Naive thymus-derived CD8-positive, alpha-beta T cell (primary cell): ENCODE results near the gene RNU1-1. TPM values are rescaled to one million over a fixed set of nuclear protein-coding genes. Genes with fewer than 3 reads are reported as not detected.
"Not testable (repeated sequence)": the region's sequence is repeated elsewhere in the genome, so short reads cannot be mapped to it uniquely, and the experiment has no call there.

ENCODE experiments used
- ATAC-seq, 2 donors: fragments of 150-1000 bp; cut with Tn5 transposase in 1 of 2; sonication (Bioruptor Pico), chemical (Tn5 transposase) in 1 of 2; 1 replicate in 1 of 2; 2 replicates in 1 of 2; pipeline ENCODE4 v1.10.0; 2021; ENCODE audit warnings: mild to moderate bottlenecking in 2 of 2, moderate library complexity in 2 of 2
- POLR2A ChIA-PET: fragments of 350-600 bp; sonication (Branson Sonifier 250); formaldehyde crosslinking; loops from one replicate; lab custom pipeline; 2021; ENCODE audit warnings: antibody characterized with exemption; lab: Charles Lee
- DNase-seq, 10 donors: peaks; one replicate each; pipeline versions ENCODE4 v3.0.0 to v3.0.0-alpha.2; 2020 to 2022
- H3K27ac Mint-ChIP-seq, 10 donors: one replicate each; pipeline ENCODE4 v1.8.0; 2020 to 2022; ENCODE audit warnings: mild to moderate bottlenecking in 10 of 10, mixed read lengths in 10 of 10, moderate library complexity in 4 of 10, inconsistent platforms in 1 of 10
- H3K27me3 Mint-ChIP-seq, 5 donors: one replicate each; pipeline ENCODE4 v1.8.0; 2021 to 2022; ENCODE audit warnings: mixed read lengths in 5 of 5
- H3K36me3 Mint-ChIP-seq, 3 donors: one replicate each; pipeline ENCODE4 v1.8.0; 2020 to 2022; ENCODE audit warnings: mixed read lengths in 3 of 3, mild to moderate bottlenecking in 2 of 3, inconsistent platforms in 1 of 3
- H3K4me1 Mint-ChIP-seq, 4 donors: one replicate each; pipeline ENCODE4 v1.8.0; 2021 to 2022; ENCODE audit warnings: mixed read lengths in 4 of 4
- H3K4me3 Mint-ChIP-seq, 10 donors: one replicate each; pipeline ENCODE4 v1.8.0; 2020 to 2022; ENCODE audit warnings: mild to moderate bottlenecking in 10 of 10, mixed read lengths in 10 of 10, moderate library complexity in 6 of 10, inconsistent platforms in 1 of 10
- H3K9me3 Mint-ChIP-seq, 9 donors: one replicate each; pipeline ENCODE4 v1.8.0; 2020 to 2022; ENCODE audit warnings: mixed read lengths in 9 of 9, mild to moderate bottlenecking in 3 of 9, inconsistent platforms in 1 of 9, moderate library complexity in 1 of 9
- polyA plus RNA-seq, 3 donors: library from polyadenylated mRNA; unstranded; fragments of 300-500 nt; fragmentation: Illumina TruSeq; gene quantifications; one replicate each; pipeline ENCODE4 v1.2.3, GENCODE V29; 2021
- total RNA-seq, 8 experiments: library from RNA in 2 of 8; stranded (reverse) in 2 of 8; gene quantifications; one replicate each; pipeline ENCODE4 v1.2.3 and lab custom pipeline; 2021 to 2026

The RNU1-1 gene
- total and polyA plus RNA-seq, 5 experiments from 2014 or later, result 22.6 to 3,916 (median 3,449) TPM; not detected in 2

- H3K4me1 Mint-ChIP-seq, H3K4me3 Mint-ChIP-seq, H3K9me3 Mint-ChIP-seq, H3K36me3 Mint-ChIP-seq, H3K27ac Mint-ChIP-seq, ATAC-seq, POLR2A ChIA-PET, DNase-seq: not testable (repeated sequence)
- peaks cover 13 to 37% (median 26%) of the 10 kb centered on the region in 5 donors for H3K27me3 Mint-ChIP-seq
Observed at GRCh38 chr1:16519255-16519951, 5.3 kb upstream of the RNU1-1 start.

- H3K27ac Mint-ChIP-seq, DNase-seq, POLR2A ChIA-PET, H3K36me3 Mint-ChIP-seq, H3K9me3 Mint-ChIP-seq, ATAC-seq, H3K4me3 Mint-ChIP-seq, H3K4me1 Mint-ChIP-seq: not testable (repeated sequence)
- H3K27me3 Mint-ChIP-seq, result peaks cover 13 to 37% (median 26%) of the 10 kb centered on the region in 5 donors
Observed at GRCh38 chr1:16518913-16519254, 4.8 kb upstream of the RNU1-1 start.

- DNase-seq, H3K4me1 Mint-ChIP-seq, H3K27ac Mint-ChIP-seq, H3K36me3 Mint-ChIP-seq, ATAC-seq, H3K4me3 Mint-ChIP-seq, H3K9me3 Mint-ChIP-seq, POLR2A ChIA-PET: not testable (repeated sequence)
- peaks cover 13 to 37% (median 26%) of the 10 kb centered on the region in 5 donors for H3K27me3 Mint-ChIP-seq
Observed at GRCh38 chr1:16516694-16517410, 2.8 kb upstream of the RNU1-1 start.

GRCh38 chr1:16513412-16514106 lies 526 bp downstream of the RNU1-1 start:
- not testable (repeated sequence) for H3K27ac Mint-ChIP-seq, H3K36me3 Mint-ChIP-seq, H3K9me3 Mint-ChIP-seq, H3K27me3 Mint-ChIP-seq, H3K4me3 Mint-ChIP-seq, H3K4me1 Mint-ChIP-seq
- DNase-seq (peak in 7 of 10 donors; percentile 44 to 86 (median 59)), ATAC-seq (peak; percentile 97 to 98)
- POLR2A ChIA-PET, result interaction anchor here (0.6 to 1.8 kb wide), 10 partner anchors 14 to 401 kb away, joined by 3 to 14 read pairs (median 6); partner anchors contain the start of gene NECAP2

- not testable (repeated sequence) for H3K27me3 Mint-ChIP-seq, H3K36me3 Mint-ChIP-seq, ATAC-seq, H3K27ac Mint-ChIP-seq, H3K4me3 Mint-ChIP-seq, H3K4me1 Mint-ChIP-seq, H3K9me3 Mint-ChIP-seq
- DNase-seq, result peak in 3 of 10 donors; percentile 25 to 38 (median 28)
- POLR2A ChIA-PET, result interaction anchor here (0.6 to 1.8 kb wide), 4 partner anchors 13 to 392 kb away, joined by 6 to 14 read pairs (median 8); no protein-coding TSS in a partner anchor
Observed at GRCh38 chr1:16512624-16513411, 1.3 kb downstream of the RNU1-1 start.

- H3K9me3 Mint-ChIP-seq, H3K27ac Mint-ChIP-seq, H3K36me3 Mint-ChIP-seq, DNase-seq, ATAC-seq, H3K4me1 Mint-ChIP-seq, H3K4me3 Mint-ChIP-seq, POLR2A ChIA-PET, H3K27me3 Mint-ChIP-seq: not testable (repeated sequence)
Observed at GRCh38 chr1:16511926-16512325, 2.2 kb downstream of the RNU1-1 start.

- DNase-seq, result peak in 1 of 10 donors; percentile 30
- H3K9me3 Mint-ChIP-seq, H3K27me3 Mint-ChIP-seq, ATAC-seq, H3K36me3 Mint-ChIP-seq, H3K27ac Mint-ChIP-seq, H3K4me1 Mint-ChIP-seq, H3K4me3 Mint-ChIP-seq: not testable (repeated sequence)
- POLR2A ChIA-PET, result interaction anchor here (0.6 to 0.7 kb wide), 3 partner anchors 31 to 917 kb away, joined by 3 to 5 read pairs (median 4); no protein-coding TSS in a partner anchor
Observed at GRCh38 chr1:16508861-16509445, 5.1 kb downstream of the RNU1-1 start.

- not testable (repeated sequence) for H3K27me3 Mint-ChIP-seq, ATAC-seq
Observed at GRCh38 chr1:16506364-16507136, 7.5 kb downstream of the RNU1-1 start.

GRCh38 chr1:16505870-16506269 lies 8.2 kb downstream of the RNU1-1 start:
- not testable (repeated sequence) for H3K4me3 Mint-ChIP-seq, H3K27me3 Mint-ChIP-seq, H3K36me3 Mint-ChIP-seq, DNase-seq, ATAC-seq, H3K9me3 Mint-ChIP-seq, H3K4me1 Mint-ChIP-seq, H3K27ac Mint-ChIP-seq
- POLR2A ChIA-PET, result interaction anchor here (0.9 kb wide), 1 partner anchor 125 kb away, joined by 3 read pairs; no protein-coding TSS in a partner anchor

More at GRCh38 chr1:16506364-16507136, 7.5 kb downstream of the RNU1-1 start:
- H3K9me3 Mint-ChIP-seq, H3K36me3 Mint-ChIP-seq, H3K27ac Mint-ChIP-seq, DNase-seq, H3K4me1 Mint-ChIP-seq, H3K4me3 Mint-ChIP-seq: not testable (repeated sequence)
- POLR2A ChIA-PET, result interaction anchor here (0.9 kb wide), 1 partner anchor 124 kb away, joined by 3 read pairs; no protein-coding TSS in a partner anchor

- Mint-ChIP-seq H3K27ac (no peak overlapping the region), H3K4me1 (peaks cover 0 to 15% (median 7%) of the 10 kb centered on the region in 4 donors), H3K4me3 (no peak overlapping the region), H3K27me3 (no peaks in the 10 kb centered on the region), H3K9me3 (peaks cover 0 to 2% (median 0%) of the 10 kb centered on the region in 9 donors), H3K36me3 (peaks cover 0 to 5% (median 0%) of the 10 kb centered on the region in 3 donors)
- POLR2A ChIA-PET, result no interaction called here
- ATAC-seq, result no peak
- DNase-seq, result no peak
Observed at GRCh38 chr1:16503494-16503893, 10.6 kb downstream of the RNU1-1 start.

- H3K27ac Mint-ChIP-seq, POLR2A ChIA-PET: not testable (repeated sequence)
Observed at GRCh38 chr1:16501446-16501845, 12.6 kb downstream of the RNU1-1 start.

More at GRCh38 chr1:16501446-16501845, 12.6 kb downstream of the RNU1-1 start:
- not testable (repeated sequence) for H3K9me3 Mint-ChIP-seq, ATAC-seq, DNase-seq, H3K27me3 Mint-ChIP-seq, H3K36me3 Mint-ChIP-seq
- peak overlapping the region in 7 of 10 donors; percentile 8 to 76 (median 55) for H3K4me3 Mint-ChIP-seq
- H3K4me1 Mint-ChIP-seq, result peaks cover 9 to 30% (median 18%) of the 10 kb centered on the region in 4 donors
